HG02970 (cell line): ENCODE measurements around the gene RACGAP1.
A peak's percentile ranks its signal among the peaks of the same experiment; 100 is the strongest.

Source experiments
- ATAC-seq: cut with Tn5 transposase; IDR thresholded peaks from one replicate; pipeline ENCODE4 v1.9.1; 2021; ENCODE audit warnings: mild to moderate bottlenecking, moderate library complexity, moderate number of reproducible peaks; ENCODE audit not compliant: unreplicated experiment, low FRiP score

Gene RACGAP1

GRCh38 chr12:50025187-50026059 is at the start of gene RACGAP1:
TSS of gene RACGAP1 (minus strand) at chr12:50025494. CDS start at chr12:50016715, 8,779 bp downstream.
- peak; percentile 99 for ATAC-seq

DNA sequence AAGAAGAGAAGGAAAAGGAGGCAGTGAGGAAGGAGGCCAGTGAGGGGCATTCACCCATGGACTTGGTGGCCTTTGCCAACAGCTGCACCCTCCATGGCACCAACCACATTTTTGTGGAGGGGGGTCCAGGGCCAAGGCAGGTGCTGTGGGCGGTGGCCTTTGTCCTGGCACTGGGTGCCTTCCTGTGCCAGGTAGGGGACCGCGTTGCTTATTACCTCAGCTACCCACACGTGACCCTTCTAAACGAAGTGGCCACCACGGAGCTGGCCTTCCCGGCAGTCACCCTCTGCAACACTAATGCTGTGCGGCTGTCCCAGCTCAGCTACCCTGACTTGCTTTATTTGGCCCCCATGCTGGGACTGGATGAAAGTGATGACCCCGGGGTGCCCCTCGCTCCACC is 48.4 kb upstream of the RACGAP1 start:
- no peak for ATAC-seq

DNA sequence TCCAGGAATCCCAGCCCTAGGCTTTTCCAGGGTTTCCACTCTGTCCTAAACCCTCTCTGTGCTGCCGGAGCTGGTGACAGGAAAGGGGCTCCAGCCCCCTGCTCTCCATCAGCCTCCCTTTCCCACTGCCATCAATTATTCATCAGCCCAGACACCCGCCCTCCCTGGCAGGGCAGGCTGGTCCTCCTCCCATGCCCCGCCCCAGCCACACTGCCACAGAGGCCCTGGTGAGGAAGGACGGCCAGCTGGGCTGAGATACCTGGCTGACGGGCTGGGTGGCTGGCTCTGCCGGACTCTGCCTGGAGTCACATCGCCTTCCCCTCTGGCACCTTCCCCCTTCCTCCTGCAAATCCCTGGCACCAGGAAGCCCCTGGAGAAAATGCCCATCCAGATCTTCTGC is 47.9 kb upstream of the RACGAP1 start:
- ATAC-seq, result no peak

- no peak for ATAC-seq
Measured at GRCh38 chr12:50072198-50072907, 47.1 kb upstream of the RACGAP1 start.

- ATAC-seq, result no peak
Measured at GRCh38 chr12:50070314-50071060, 45.2 kb upstream of the RACGAP1 start.

GRCh38 chr12:50069539-50069938 is 44.2 kb upstream of the RACGAP1 start:
- ATAC-seq, result no peak

DNA sequence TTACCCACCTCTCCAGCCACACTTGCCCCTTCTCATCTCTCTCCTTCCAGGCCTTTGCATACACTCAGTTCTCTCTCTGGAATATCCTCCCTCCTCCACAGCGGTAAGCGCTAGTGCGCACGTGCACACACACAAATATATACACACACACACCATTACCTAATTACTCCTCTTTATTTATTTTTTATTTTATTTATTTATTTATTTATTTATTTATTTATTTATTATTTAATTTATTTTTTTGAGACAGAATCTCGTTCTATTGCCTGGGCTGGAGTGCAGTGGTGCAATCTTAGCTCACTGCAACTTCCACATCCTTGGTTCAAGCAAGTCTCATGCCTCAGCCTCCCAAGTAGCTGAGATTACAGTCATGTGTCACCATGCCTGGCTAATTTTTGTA is 43.8 kb upstream of the RACGAP1 start:
- ATAC-seq, result no peak

DNA sequence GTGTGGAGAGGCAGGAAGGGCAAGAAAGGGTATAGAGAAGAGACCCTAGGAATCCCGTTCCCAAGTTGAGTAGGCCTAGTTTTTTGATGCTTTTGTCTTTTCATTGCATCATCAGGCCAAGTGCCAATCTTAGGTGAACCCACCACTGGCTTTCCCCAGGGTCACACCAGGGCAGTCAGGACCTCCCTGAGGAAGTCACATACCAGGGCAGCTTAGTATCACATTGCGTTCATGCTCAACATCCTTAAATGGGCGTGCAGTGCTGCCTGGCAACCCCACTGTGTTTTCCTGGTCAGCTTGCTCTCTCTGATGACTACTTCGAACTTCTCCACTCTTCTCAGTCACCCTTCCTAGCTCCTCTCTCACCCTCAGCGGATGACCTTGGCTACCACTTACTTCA is 41.1 kb upstream of the RACGAP1 start:
- no peak for ATAC-seq

- no peak for ATAC-seq
Measured at GRCh38 chr12:50065726-50066310, 40.5 kb upstream of the RACGAP1 start.

DNA sequence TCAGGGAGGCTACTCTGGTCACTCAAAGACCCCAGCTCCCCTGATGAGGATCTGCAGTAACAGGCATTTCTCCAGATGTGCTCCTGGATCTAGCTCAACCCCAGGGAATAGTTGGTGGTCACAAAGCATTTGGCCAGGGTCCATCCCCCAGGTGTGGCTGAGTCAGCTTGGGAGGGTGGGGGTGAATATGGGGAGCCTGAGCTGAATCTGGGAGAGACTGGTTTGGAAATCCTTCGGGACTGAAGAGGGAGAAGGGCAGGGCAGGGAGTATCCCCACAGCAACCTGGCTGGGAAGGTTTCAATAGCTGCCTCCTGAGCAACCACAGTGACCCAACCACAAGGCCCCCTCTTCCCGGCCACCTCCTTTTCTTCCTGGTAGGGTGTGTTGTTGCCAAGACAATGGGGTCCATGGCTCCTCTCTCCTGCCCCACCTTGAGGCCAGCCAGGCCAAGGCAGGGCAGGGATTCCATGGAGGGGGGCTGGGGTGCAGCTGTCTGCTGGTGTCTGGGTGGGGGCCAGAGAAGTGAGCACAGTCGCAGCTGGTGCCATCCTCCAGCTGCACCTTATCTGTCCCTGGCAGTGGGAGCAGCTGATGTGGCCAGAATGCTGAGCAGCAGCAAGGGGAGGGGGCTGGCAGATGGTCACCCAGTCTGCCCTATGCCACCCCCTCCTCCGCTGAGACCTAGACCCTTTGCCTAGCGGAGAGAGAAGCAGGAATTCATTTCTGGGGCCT is 37.6 kb upstream of the RACGAP1 start:
- no peak for ATAC-seq

DNA sequence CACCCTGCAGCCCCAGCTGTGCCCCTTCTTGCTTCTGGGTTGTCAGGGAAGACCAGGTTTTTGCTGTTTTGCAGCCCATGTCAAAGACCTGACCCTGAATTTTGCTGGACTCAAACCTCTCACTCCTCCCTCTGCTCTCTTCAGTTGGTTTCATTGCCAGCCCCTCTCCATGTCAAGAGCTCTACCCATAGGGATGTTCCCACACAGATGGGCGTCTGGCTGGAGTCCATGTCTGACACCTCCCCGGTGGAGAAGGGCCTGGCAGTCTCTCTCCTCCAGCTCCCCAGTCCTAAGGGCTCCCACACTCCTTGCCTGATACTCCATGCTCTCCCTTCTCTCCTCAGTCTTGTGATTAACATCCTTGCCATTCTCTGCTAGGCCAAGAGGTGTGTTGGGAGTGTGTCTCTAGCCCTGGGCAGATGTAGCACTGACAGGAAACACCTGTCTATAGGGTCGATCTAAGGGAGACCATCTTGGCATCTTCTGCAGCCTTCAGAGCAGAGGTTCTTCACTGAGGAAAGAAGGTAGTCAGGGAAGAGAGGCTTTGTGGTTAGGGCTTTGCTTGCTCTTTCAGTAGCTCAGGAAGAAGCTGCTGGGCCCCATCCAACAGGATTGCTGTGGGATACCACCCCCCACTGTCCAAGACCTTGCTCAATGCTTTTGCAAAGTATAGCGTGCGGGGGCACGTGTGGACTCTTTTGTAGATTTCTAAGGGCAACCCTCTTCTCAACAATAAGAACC is 36.8 kb upstream of the RACGAP1 start:
- ATAC-seq, result no peak

- ATAC-seq, result no peak
Measured at GRCh38 chr12:50061171-50061570, 35.9 kb upstream of the RACGAP1 start.

GRCh38 chr12:50060120-50060468 is 34.8 kb upstream of the RACGAP1 start:
- ATAC-seq, result no peak

DNA sequence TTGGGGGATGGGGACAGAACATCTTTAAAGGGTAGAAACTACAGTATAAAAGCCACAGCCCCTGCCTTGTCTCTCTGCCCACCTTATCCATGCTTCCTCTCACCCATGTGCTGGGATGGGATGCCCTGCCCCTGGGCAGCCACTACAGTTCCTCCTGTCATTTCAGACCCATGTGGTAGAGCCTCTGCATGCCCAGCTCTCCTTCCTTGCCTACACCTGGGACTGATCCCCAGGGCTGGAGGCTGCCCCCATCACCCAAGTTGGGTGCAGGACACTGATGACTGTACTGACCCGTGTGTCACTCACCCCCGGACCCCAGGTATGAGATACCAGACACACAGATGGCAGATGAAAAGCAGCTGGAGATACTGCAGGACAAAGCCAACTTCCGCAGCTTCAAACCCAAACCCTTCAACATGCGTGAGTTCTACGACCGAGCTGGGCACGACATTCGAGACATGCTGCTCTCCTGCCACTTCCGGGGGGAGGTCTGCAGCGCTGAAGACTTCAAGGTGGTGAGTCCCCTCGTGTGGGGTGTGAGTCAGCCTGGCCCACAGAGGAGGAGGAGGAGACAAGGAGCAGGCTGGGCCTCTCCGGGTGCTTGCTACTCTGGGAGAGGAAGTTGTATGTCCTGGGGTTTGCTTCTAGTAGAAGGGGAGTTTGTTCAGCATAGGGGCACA is 34.3 kb upstream of the RACGAP1 start:
- ATAC-seq, result no peak

DNA sequence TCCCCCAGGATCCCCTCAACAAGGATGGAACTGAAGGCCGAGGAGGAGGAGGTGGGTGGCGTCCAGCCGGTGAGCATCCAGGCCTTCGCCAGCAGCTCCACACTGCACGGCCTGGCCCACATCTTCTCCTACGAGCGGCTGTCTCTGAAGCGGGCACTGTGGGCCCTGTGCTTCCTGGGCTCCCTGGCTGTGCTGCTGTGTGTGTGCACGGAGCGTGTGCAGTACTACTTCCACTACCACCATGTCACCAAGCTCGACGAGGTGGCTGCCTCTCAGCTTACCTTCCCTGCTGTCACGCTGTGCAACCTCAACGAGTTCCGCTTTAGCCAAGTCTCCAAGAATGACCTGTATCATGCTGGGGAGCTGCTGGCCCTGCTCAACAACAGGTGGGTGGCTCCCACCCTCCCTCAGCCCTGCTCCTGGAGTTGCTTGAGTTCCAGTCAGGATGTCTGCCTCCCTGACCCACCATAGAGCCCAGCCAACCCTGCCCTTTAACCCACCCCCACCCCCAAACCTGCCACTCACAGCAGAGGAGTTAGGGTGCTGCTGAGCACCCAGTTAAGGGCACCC is 33.5 kb upstream of the RACGAP1 start:
- ATAC-seq, result no peak

DNA sequence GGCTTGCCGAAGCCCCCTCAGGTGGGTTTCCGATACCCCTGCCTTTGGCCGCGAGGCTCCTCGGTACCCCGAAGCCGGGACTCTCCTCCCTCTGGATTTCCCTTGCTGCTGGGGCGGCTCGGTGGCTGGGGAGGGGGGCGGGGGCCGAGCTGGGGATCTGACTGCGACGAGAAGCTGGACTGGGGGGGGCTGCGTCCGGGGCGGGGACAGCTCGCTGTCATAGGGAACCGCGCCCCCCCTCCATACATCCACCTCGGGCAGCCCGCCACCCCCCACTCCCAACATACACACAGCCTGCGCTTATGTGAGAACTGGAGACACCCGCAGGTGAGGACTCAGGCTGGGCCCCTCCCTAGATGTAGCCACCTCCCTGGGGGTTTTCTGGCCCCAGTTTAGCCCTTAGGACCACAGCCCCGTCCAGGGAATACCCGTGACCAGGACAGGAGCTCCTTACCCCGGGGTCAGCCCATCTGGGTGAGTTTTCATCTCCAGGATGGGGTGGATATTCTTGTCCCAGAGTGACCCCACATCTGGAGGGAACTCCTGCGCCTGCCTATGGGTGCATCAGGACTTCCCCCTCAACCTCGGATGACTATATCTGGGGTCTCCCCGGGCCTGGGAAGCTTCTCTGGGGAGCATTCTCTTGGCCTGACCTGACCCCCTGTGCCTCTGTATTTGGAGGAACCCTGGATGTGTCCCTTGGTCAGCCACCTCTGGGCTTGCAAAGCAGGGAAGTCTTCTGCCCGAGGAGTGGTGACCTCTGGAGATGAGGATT is 32.8 kb upstream of the RACGAP1 start:
- ATAC-seq, result no peak

- no peak for ATAC-seq
Measured at GRCh38 chr12:50057000-50057841, 31.9 kb upstream of the RACGAP1 start, which contains the start of gene ASIC1. TSS of gene ASIC1 (plus strand) at chr12:50057596. CDS start at chr12:50058767, 1,171 bp downstream.
